22Rv1 (cell line): ENCODE measurements around the gene FBLN5.

Experiments used
- H3K27ac ChIP-seq: fragments of 450-650 bp; 2 replicates; pipeline ENCODE4 v1.5.1; 2017
- CTCF ChIP-seq: fragments of 450-650 bp; IDR thresholded peaks from 2 replicates; pipeline ENCODE4 v1.5.1; 2017; ENCODE audit warnings: mild to moderate bottlenecking
- ZFX ChIP-seq: fragments of 450-650 bp; IDR thresholded peaks from 2 replicates; pipeline ENCODE4 v1.6.1; 2017; ENCODE audit warnings: antibody characterized with exemption, borderline replicate concordance

Gene FBLN5

GRCh38 chr14:91844029-91844428, 103.5 kb downstream of the FBLN5 start:
- no peak overlapping the region for H3K27ac ChIP-seq
- TF ChIP-seq CTCF (no peak), ZFX (no peak)

GRCh38 chr14:91843437-91843836, 104.1 kb downstream of the FBLN5 start:
- no peak for TF ChIP-seq CTCF
- TF ChIP-seq ZFX: no peak
- H3K27ac ChIP-seq: no peak overlapping the region

GRCh38 chr14:91841065-91841464, 106.4 kb downstream of the FBLN5 start:
- H3K27ac ChIP-seq: no peak overlapping the region
- TF ChIP-seq ZFX: no peak
- TF ChIP-seq CTCF: no peak

GRCh38 chr14:91839749-91840148, 107.7 kb downstream of the FBLN5 start:
- no peak overlapping the region for H3K27ac ChIP-seq
- no peak for TF ChIP-seq ZFX
- no peak for TF ChIP-seq CTCF

- peak overlapping the region; percentile 47; the same call in 1 of the 2 replicates for H3K27ac ChIP-seq
- no peak for TF ChIP-seq ZFX
- no peak for TF ChIP-seq CTCF
Observed at GRCh38 chr14:91837076-91837475, 110.4 kb downstream of the FBLN5 start.

- peak; percentile 49 for TF ChIP-seq CTCF
- TF ChIP-seq ZFX: no peak
- peak overlapping the region; percentile 47 for H3K27ac ChIP-seq
Observed at GRCh38 chr14:91835920-91836843, 111.3 kb downstream of the FBLN5 start.

- H3K27ac ChIP-seq: peak overlapping the region; percentile 47
- TF ChIP-seq ZFX (no peak), CTCF (no peak)
Observed at GRCh38 chr14:91835197-91835919, 112.1 kb downstream of the FBLN5 start.
